Ascending aorta (tissue), 2 donors: ENCODE data around the gene C11orf42. TPM values are rescaled to one million over a fixed set of nuclear protein-coding genes. Genes with fewer than 3 reads are reported as not detected.

Experiments
- DNase-seq, 2 donors: peaks; one replicate each; pipeline ENCODE4 v3.0.0-alpha.2; 2019; ENCODE audit warnings: low spot score in 2 of 2
- H3K27ac ChIP-seq, 2 donors: fragments of 200-600 bp; sonication (generic); one replicate each; pipeline ENCODE4 v1.5.1; 2016 to 2017; ENCODE audit warnings: mild to moderate bottlenecking in 1 of 2
- H3K27me3 ChIP-seq: fragments of 200-600 bp; sonication (generic); one replicate; pipeline ENCODE4 v1.5.1; 2017
- H3K36me3 ChIP-seq, 2 donors: fragments of 200-600 bp; sonication (generic); one replicate each; pipeline ENCODE4 v1.5.1; 2016
- H3K4me1 ChIP-seq, 2 donors: fragments of 200-600 bp; sonication (generic); one replicate each; pipeline ENCODE4 v1.5.1; 2016 to 2017; ENCODE audit warnings: mild to moderate bottlenecking in 1 of 2
- H3K4me3 ChIP-seq, 2 donors: fragments of 200-600 bp; sonication (generic); one replicate each; pipeline ENCODE4 v1.5.1; 2016 to 2017; ENCODE audit warnings: mild to moderate bottlenecking in 1 of 2
- H3K9me3 ChIP-seq, 2 donors: fragments of 200-600 bp; sonication (generic); one replicate each; pipeline ENCODE4 v1.5.1; 2016
- CTCF ChIP-seq, 3 experiments: fragments of 200-600 bp in 2 of 3; fragments of 450-650 bp in 1 of 3; sonication (generic) in 2 of 3; IDR thresholded peaks; one replicate each; pipeline ENCODE4 v1.5.1; 2016 to 2019; ENCODE audit warnings: antibody characterized with exemption in 3 of 3, mild to moderate bottlenecking in 1 of 3, moderate library complexity in 1 of 3
- intact Hi-C: fragments of 100-400 bp; cut with DNase I; formaldehyde crosslinking; loops from one replicate; pipeline ENCODE4 v1.15.1; 2023
- total RNA-seq: library from RNA; depleted of rRNA; stranded (reverse); fragments of >200 nt; gene quantifications from one replicate; pipeline ENCODE4 v1.1.0, GENCODE V29; 2016

C11orf42 gene
- total RNA-seq, 1 donor from 2014 or later = not detected

- Histone ChIP-seq H3K4me3 (no peak overlapping the region), H3K36me3 (no peaks in the 10 kb centered on the region), H3K4me1 (no peaks in the 10 kb centered on the region), H3K9me3 (no peaks in the 10 kb centered on the region), H3K27me3 (no peaks in the 10 kb centered on the region), H3K27ac (no peak overlapping the region)
- intact Hi-C loops = no loop called here
- no peak for DNase-seq
- TF ChIP-seq CTCF (IDR thresholded peaks at IDR 0.05) = no peak
Measured at GRCh38 chr11:6194065-6194581, 11.2 kb upstream of the C11orf42 start.

GRCh38 chr11:6196396-6196795, 9.0 kb upstream of the C11orf42 start:
- no peak overlapping the region for H3K27ac ChIP-seq
- intact Hi-C loops = no loop called here
- H3K9me3 ChIP-seq = no peaks in the 10 kb centered on the region
- TF ChIP-seq CTCF (IDR thresholded peaks at IDR 0.05) = no peak
- H3K36me3 ChIP-seq = no peaks in the 10 kb centered on the region
- H3K27me3 ChIP-seq = no peaks in the 10 kb centered on the region
- DNase-seq = no peak
- no peaks in the 10 kb centered on the region for H3K4me1 ChIP-seq
- H3K4me3 ChIP-seq = no peak overlapping the region

GRCh38 chr11:6197466-6198200, 7.7 kb upstream of the C11orf42 start:
- Histone ChIP-seq H3K9me3 (no peaks in the 10 kb centered on the region), H3K27ac (no peak overlapping the region), H3K4me1 (no peaks in the 10 kb centered on the region), H3K27me3 (no peaks in the 10 kb centered on the region), H3K36me3 (no peaks in the 10 kb centered on the region), H3K4me3 (no peak overlapping the region)
- DNase-seq = no peak
- intact Hi-C loops = no loop called here
- TF ChIP-seq CTCF (IDR thresholded peaks at IDR 0.05) = no peak

GRCh38 chr11:6199174-6199810, 6.1 kb upstream of the C11orf42 start, which contains the start of gene OR52W1:
Gene OR52W1 (plus strand): TSS chr11:6199224. CDS start chr11:6199224, 0 bp downstream.
- DNase-seq = no peak
- Histone ChIP-seq H3K36me3 (peaks cover 0 to 2% of the 10 kb centered on the region in 2 donors), H3K4me1 (no peaks in the 10 kb centered on the region), H3K27ac (no peak within 1 kb of the TSS), H3K27me3 (no peaks in the 10 kb centered on the region), H3K9me3 (no peaks in the 10 kb centered on the region), H3K4me3 (no peak within 1 kb of the TSS)
- no peak for TF ChIP-seq CTCF (IDR thresholded peaks at IDR 0.05)
- intact Hi-C loops = no loop called here

GRCh38 chr11:6200975-6201374, 4.4 kb upstream of the C11orf42 start:
- TF ChIP-seq CTCF (IDR thresholded peaks at IDR 0.05) = no peak
- Histone ChIP-seq H3K27ac (no peak overlapping the region), H3K9me3 (no peaks in the 10 kb centered on the region), H3K4me1 (no peaks in the 10 kb centered on the region), H3K4me3 (no peak overlapping the region), H3K27me3 (no peaks in the 10 kb centered on the region), H3K36me3 (peaks cover 4 to 17% of the 10 kb centered on the region in 2 donors)
- intact Hi-C loops = no loop called here
- peak; percentile 33 to 80 for DNase-seq
